GM12801 (cell line): ENCODE data around the gene LIPC.

Experiments used
- CTCF ChIP-seq: IDR thresholded peaks from one replicate; pipeline ENCODE4 v1.5.1; 2011; ENCODE audit warnings: control low read depth; ENCODE audit not compliant: insufficient read length; ENCODE audit errors: extremely low read depth

LIPC gene

GRCh38 chr15:58513726-58514336, 82.0 kb downstream of the LIPC start:
- no peak for TF ChIP-seq CTCF

GRCh38 chr15:58515807-58516206, 84.0 kb downstream of the LIPC start:
- TF ChIP-seq CTCF: no peak

GRCh38 chr15:58517252-58517681, 85.5 kb downstream of the LIPC start:
- TF ChIP-seq CTCF: no peak

GRCh38 chr15:58517682-58518525, 86.1 kb downstream of the LIPC start:
- no peak for TF ChIP-seq CTCF

GRCh38 chr15:58518626-58519025, 86.8 kb downstream of the LIPC start:
- TF ChIP-seq CTCF: no peak

- no peak for TF ChIP-seq CTCF
Measured at GRCh38 chr15:58519516-58519915, 87.7 kb downstream of the LIPC start.

- TF ChIP-seq CTCF: no peak
Measured at GRCh38 chr15:58520464-58520863, 88.7 kb downstream of the LIPC start.
